GM12865 (cell line): ENCODE data around the gene MBD2.
"Not testable (repeated sequence)": the region's sequence is repeated elsewhere in the genome, so short reads cannot be mapped to it uniquely, and the experiment has no call there.

Experiments
- DNase-seq: peaks from one replicate; pipeline ENCODE4 v3.0.0; 2010; ENCODE audit warnings: low read depth
- H3K4me3 ChIP-seq: 2 replicates; pipeline ENCODE4 v1.5.1; 2011; ENCODE audit warnings: mild to moderate bottlenecking, low read depth, low read length, control low read depth
- TF ChIP-seq, protein P1 (sequence below): IDR thresholded peaks from 2 replicates; pipeline ENCODE4 v1.5.1; 2011; ENCODE audit warnings: low read length, control low read depth, low read depth, inconsistent platforms; ENCODE audit not compliant: insufficient read depth; ENCODE audit errors: missing control alignments

The MBD2 gene

DNA sequence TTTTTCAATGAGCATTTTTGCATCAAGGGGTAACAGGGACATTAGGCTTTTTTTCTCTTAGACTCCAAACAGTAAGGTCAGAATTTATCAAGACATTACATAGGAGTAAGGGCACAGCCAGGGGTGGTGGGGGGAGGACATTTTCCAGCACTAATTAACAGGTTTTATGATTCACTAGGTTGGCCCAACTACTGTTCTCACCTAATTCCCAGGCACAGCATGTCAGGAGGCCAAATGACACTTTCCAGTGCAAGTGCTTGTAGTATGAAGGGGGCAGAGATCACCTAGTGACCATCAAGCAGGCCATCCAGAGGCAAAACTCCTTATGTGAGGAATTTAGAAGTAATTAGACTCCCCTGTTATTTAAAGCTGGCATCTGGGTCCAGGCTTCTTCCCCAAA lies 3.9 kb upstream of the MBD2 start:
- TF ChIP-seq, protein P1, sequence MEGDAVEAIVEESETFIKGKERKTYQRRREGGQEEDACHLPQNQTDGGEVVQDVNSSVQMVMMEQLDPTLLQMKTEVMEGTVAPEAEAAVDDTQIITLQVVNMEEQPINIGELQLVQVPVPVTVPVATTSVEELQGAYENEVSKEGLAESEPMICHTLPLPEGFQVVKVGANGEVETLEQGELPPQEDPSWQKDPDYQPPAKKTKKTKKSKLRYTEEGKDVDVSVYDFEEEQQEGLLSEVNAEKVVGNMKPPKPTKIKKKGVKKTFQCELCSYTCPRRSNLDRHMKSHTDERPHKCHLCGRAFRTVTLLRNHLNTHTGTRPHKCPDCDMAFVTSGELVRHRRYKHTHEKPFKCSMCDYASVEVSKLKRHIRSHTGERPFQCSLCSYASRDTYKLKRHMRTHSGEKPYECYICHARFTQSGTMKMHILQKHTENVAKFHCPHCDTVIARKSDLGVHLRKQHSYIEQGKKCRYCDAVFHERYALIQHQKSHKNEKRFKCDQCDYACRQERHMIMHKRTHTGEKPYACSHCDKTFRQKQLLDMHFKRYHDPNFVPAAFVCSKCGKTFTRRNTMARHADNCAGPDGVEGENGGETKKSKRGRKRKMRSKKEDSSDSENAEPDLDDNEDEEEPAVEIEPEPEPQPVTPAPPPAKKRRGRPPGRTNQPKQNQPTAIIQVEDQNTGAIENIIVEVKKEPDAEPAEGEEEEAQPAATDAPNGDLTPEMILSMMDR, result no peak
- H3K4me3 ChIP-seq, result no peak overlapping the region
- no peak for DNase-seq

DNA sequence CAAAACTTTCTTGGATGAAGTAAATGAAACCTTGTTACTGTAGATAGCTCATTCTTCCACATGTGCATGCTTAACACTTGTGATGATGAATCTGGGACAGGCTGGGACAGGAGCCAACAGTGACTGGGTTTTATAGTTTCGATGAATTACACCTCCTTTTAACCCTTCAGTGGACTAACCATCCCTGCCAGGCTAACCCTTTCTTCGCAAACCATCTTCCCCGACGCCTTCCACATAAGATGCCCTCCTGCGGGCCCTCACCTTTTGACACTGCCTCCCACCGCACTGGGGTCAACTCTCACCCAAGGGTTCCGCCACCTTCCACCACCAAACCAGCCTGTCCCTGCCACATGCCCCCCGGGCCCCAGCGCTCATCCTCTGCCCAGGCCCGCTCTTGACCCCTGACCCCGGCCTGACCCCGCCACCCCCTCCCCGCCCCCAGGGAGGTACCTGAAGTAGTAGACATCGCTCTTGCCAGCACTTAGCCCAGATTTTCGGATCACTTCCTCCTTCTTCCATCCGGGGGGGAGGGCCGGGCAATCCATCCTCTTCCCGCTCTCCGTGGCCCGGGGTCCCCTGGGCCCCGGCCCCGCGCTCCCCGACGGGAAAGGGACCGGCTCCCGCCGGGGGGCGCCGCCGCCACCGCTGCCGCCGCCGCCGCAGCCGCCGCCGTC lies 764 bp downstream of the MBD2 start:
- DNase-seq, result peak; percentile 77
- TF ChIP-seq, protein P1, result no peak
- peak overlapping the region; percentile 60 for H3K4me3 ChIP-seq

DNA sequence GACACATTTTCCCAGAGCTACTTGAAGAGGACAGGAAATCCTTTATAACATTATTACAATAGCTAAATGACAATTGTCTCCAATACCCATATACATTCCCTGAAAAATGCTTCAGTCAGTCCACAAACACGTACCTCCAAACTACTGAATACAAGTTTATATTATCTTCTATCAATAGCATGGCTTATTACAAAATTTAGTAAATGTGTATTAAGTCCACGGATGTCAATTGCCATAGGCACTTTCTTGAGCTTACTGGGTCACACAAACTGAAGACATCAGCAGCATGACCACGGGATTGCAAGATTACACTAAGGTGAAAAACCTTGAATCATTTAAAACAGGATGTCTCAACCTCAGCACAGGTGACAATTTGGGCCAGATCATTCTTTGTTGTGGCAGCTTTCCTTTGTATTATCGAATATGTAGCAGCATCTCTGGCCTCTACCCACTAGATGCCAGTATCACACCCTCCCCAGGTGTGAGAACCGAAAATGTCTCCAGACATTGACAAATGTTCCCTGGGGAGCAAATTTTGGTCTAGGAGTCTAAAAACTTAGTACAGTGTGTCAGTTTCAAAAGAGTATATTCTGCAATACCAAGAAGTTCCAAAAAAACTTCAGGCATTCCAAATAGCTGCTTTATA lies 1.4 kb downstream of the MBD2 start:
- H3K4me3 ChIP-seq, result peak overlapping the region; percentile 60
- DNase-seq, result peak; percentile 91
- TF ChIP-seq, protein P1, result peak; percentile 42

DNA sequence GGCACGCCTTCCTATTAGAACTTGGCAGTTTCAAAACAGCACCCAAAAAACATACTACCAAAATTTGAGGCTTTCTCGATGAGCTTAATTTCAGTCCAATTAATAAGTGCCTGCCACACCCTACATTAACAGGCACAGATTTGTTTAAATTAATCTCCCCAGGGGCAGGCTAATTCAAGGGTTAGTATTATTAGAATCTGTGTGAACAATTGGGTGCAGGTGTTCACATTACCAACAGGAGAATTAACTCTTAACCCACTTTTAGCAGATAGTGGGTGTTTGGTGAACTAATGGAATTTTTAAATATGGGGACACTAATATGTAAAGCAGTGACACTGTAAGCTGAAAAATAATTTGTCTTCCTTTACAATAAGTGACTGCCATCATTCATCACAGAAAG lies 4.1 kb downstream of the MBD2 start:
- TF ChIP-seq, protein P1, result no peak
- no peak for DNase-seq
- peak overlapping the region; percentile 60 for H3K4me3 ChIP-seq

DNA sequence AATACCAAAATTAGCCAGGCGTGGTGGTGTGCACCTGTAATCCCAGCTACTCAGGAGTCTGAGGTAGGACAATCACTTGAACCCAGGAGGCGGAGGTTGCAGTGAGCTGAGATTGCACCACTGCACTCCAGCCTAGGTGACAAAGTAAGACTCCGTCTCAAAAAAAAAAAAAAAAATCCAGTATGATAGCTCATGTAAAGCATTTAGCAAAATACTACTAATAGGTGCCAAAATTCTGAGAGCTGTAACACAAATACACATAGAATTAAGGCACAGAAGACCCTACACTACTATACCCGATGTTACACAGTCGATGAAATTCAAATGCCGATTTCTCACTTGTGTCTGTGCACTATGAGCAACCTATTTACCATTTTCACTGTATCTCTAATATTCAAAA lies 5.7 kb downstream of the MBD2 start:
- DNase-seq, result not testable (repeated sequence)
- H3K4me3 ChIP-seq, result peak overlapping the region; percentile 60

DNA sequence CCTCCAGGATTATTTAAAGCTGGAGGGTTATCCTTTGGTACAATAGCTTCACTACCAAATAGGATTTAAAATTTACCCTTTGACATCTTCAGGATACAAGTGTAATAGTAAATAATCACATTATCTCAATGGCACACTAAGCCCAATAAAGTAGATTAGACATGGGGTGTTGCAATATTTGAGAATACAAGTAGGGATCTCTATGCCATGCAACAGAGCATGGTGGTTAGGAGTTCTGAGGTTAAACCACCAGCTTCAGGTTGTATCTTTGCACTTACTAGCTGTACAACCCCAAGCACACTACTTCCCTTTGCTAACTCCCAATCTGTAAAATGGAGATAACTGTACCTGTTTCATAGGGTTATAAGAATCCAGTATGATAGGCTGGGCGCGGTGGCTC lies 6.2 kb downstream of the MBD2 start:
- DNase-seq, result peak; percentile 45
- peak overlapping the region; percentile 60 for H3K4me3 ChIP-seq
- TF ChIP-seq, protein P1, result no peak

DNA sequence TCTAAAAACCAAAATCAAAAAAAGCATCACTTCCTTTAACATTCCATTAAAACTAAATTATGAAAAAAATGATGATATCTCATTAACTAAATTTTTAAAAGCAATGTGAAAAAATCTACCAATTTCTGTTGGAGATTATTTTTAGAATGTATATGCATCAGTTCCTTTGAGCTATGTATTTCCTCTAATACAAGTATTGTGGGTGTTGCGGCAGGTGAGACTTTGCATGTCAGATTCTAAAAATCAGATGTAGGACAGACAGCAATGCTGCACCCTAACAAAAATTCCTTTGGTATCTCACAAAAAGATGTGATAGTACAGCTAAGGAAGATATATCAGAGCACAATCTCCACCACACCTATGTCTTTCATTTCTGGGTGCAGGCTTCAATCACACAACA lies 6.8 kb downstream of the MBD2 start:
- peak; percentile 69 for DNase-seq
- H3K4me3 ChIP-seq, result peak overlapping the region; percentile 60
- TF ChIP-seq, protein P1, result no peak
